Hematopoietic multipotent progenitor cell treated with erythropoietin and hydrocortisone succinate and interleukin-3 and kit ligand, for 15 days (in vitro differentiated cells): ENCODE data around the gene OTOP3.
A peak's percentile ranks its signal among the peaks of the same experiment; 100 is the strongest.
"Not testable (repeated sequence)": the region's sequence is repeated elsewhere in the genome, so short reads cannot be mapped to it uniquely, and the experiment has no call there.

Source experiments
- DNase-seq: peaks from one replicate; pipeline ENCODE4 v3.0.0-alpha.2; 2015; ENCODE audit warnings: low spot score

The OTOP3 gene

GRCh38 chr17:74962622-74963394, 27.1 kb downstream of the OTOP3 start:
- no peak for DNase-seq

GRCh38 chr17:74963656-74964055, 28.0 kb downstream of the OTOP3 start:
- no peak for DNase-seq

GRCh38 chr17:74964246-74964761, 28.6 kb downstream of the OTOP3 start:
- no peak for DNase-seq

- DNase-seq, result no peak
Observed at GRCh38 chr17:74964988-74965622, 29.4 kb downstream of the OTOP3 start.

- DNase-seq, result no peak
Observed at GRCh38 chr17:74968361-74968780, 32.7 kb downstream of the OTOP3 start.

GRCh38 chr17:74969501-74969900, 33.8 kb downstream of the OTOP3 start:
- not testable (repeated sequence) for DNase-seq

- no peak for DNase-seq
Observed at GRCh38 chr17:74970395-74970794, 34.7 kb downstream of the OTOP3 start.

GRCh38 chr17:74971069-74971841, 35.6 kb downstream of the OTOP3 start:
- DNase-seq, result no peak

GRCh38 chr17:74971842-74972106, 36.1 kb downstream of the OTOP3 start:
- no peak for DNase-seq

GRCh38 chr17:74972107-74972972, 36.6 kb downstream of the OTOP3 start, which contains the start of gene HID1:
TSS of gene HID1 (minus strand) at chr17:74972759. CDS start at chr17:74972656, 103 bp downstream.
- peak; percentile 40 for DNase-seq

GRCh38 chr17:74972973-74973328, 37.3 kb downstream of the OTOP3 start:
- DNase-seq, result no peak

GRCh38 chr17:74975943-74976342, 40.2 kb downstream of the OTOP3 start:
- no peak for DNase-seq

GRCh38 chr17:74977802-74978201, 42.1 kb downstream of the OTOP3 start:
- no peak for DNase-seq

GRCh38 chr17:74978240-74978639, 42.5 kb downstream of the OTOP3 start:
- no peak for DNase-seq

- no peak for DNase-seq
Observed at GRCh38 chr17:74979408-74980146, 43.9 kb downstream of the OTOP3 start.

- no peak for DNase-seq
Observed at GRCh38 chr17:74981318-74981978, 45.8 kb downstream of the OTOP3 start.

GRCh38 chr17:74981979-74982662, 46.4 kb downstream of the OTOP3 start:
- no peak for DNase-seq

- not testable (repeated sequence) for DNase-seq
Observed at GRCh38 chr17:74982663-74983313, 47.1 kb downstream of the OTOP3 start.

GRCh38 chr17:74986206-74986576, 50.5 kb downstream of the OTOP3 start:
- DNase-seq, result no peak
